Activated CD4-positive, CD25-positive, alpha-beta regulatory T cell treated with anti-CD3 and anti-CD28 coated beads, Interleukin-2, amount 50 U/mL, for 24 hours (primary cell): Measurements from ENCODE around the gene ELMO1.
A peak's percentile ranks its signal among the peaks of the same experiment; 100 is the strongest.

Experiments
- ATAC-seq, 2 donors: fragments of 150-1000 bp; cut with Tn5 transposase; one replicate each; pipeline ENCODE4 v1.10.0; 2021; ENCODE audit warnings: mild to moderate bottlenecking in 1 of 2, moderate library complexity in 1 of 2

Gene ELMO1

GRCh38 chr7:37430171-37430570 lies 18.5 kb downstream of the ELMO1 start:
- no peak for ATAC-seq

- ATAC-seq = no peak
Measured at GRCh38 chr7:37429435-37429791, 19.3 kb downstream of the ELMO1 start.

DNA sequence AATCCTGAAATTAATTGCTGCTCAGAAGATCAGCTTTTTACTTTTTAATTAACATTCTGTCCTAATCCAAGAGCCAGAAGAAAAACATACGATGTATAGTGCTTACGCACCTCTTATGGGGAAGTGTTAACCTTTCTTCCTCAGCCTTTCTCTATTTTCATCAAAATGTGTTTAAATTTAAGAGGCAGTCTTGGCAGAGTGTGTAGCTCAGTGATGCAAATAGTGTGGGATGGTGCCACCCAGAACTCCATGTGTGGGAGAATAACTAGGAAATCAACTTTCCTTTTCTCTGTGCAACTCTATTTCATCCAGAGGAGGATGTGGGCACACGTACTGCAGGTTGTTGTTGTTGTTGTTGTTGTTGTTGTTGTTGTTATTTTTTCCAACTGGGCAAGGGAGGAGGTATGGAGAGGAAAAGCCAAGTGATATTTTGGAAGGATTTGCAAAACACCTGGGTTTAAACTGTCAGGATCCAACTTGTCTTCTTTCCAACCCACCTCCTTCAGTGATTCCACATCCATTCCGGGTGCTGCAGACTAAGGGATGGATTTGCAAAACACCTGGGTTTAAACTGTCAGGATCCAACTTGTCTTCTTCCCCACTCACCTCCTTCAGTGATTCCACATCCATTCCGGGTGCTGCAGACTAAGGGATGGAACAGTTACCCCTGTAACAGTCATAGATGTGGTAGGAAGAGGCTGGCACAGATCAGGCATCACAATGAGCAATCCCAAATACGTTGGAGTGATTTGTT lies 19.8 kb downstream of the ELMO1 start:
- no peak for ATAC-seq

DNA sequence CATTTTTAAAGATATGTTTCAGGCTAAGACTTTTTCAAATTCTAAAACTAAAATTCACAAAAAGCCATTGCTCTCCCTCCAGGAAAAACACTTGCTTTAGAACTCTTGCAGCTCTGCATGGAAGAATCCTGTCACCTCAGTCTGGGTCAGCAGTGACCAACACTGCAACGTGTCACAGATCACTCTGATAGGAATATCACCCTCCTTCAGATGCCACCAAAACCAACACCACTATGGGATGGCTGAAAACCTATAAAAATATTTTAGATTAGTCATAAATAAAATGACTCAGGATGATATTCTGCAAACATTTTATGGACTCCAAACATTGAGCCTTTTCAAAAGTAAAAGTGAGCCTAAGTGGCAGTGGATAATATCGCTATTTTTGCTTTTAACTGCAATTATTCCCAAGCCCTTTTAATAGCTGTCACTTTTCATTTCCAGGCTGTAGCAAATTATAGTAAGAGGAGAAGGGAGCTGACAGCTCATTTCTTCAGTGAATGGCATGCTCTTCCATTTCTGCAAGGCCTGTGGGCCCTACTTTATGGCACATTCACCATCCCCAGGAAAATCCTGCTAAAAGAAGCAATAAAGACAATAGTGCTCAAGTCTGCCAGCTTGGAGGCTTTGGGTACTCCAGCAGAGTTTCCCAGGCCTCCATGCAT lies 21.3 kb downstream of the ELMO1 start:
- ATAC-seq = no peak

GRCh38 chr7:37425498-37425897 lies 23.2 kb downstream of the ELMO1 start:
- ATAC-seq = no peak

GRCh38 chr7:37424995-37425394 lies 23.7 kb downstream of the ELMO1 start:
- ATAC-seq = no peak

DNA sequence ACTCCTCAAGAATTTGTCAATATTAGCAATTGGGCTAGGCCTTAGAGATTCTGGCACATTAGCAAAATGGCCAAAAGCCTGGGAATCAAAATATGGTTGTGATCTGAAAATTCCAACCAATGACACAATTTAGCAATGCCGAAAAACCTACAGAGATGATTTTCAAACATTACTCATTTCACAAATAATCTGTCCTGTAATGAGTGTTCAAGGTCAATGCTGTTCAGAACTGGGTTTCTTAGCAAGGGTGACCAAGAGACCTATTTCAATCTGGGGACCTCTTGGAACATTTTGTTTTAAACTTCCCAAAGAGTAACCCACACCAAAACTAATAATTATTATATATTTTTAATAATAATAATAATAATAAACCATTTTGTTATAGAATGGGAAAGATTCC lies 24.1 kb downstream of the ELMO1 start:
- no peak for ATAC-seq

GRCh38 chr7:37421861-37422500 lies 26.7 kb downstream of the ELMO1 start:
- no peak for ATAC-seq

DNA sequence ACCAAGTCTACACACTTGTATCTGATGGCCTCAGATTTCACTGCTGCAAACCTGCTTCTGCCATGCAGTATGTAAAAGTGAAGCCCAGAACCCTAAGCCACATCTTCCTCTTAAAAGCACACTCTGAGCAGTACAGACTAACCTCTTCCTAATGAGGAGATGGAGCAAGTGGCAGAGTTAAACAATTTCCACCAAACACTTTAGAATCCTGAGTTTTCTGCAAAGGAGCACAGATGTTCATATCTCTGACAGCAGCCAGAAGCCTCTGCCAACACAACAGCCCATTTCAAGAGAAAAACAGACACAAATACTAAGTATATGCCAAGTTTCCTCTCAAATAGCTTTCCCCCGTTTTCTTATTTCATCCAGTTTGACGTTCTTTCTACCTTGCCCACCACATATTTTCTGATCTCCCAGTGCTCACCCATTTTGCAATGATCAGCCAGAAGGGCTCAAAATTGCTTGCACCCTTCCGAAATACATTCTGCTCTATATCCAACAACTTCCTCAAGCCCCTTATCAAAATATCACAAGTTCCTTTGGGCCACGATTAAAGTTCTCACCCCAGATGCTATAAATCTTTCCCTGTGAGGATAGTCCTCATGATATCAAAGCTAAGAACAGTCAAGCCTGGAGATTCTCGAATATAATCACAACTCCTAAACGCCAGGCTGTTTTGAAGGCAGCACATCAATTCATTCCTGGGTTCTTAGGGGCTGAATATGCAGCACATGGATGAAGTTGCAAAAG lies 27.5 kb downstream of the ELMO1 start:
- no peak for ATAC-seq

DNA sequence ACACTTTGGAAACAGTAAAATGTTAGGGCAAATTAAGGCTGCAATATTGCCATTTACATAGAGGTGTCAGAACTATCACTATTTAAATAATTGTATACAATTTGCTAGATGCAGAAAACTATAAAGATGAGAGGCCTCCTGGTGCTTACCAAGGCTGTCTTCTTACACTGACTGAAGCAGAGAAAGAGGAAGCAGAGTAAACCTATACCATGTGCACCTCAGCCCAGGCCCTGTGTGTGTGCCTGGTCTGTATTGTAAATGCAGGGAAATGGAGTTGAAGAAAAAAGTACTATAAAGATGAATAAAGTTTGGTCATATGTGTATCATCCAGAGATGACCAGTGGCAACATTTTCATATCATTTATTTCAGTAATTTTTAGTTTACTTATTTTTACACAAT lies 29.2 kb downstream of the ELMO1 start:
- ATAC-seq = no peak

DNA sequence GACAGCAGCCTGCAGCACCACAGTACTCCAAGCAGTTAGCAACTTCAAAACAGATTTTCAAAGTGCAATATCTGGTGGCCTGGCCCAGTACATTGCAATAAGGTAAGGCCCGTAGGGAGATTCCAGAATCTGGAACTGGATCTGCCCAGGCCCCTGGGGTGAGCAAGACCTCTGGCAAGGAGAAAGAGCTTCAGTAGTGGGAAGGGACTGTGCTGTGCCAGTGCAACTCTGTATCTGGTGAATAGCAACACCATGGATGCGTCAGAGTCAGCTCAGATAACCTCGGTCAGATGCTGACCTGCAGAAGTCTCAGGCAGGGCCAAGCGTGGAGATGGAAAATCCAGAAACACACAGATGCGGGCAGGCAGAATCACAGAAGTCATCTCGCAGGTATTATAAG lies 30.3 kb downstream of the ELMO1 start:
- no peak for ATAC-seq

GRCh38 chr7:37417107-37417474 lies 31.6 kb downstream of the ELMO1 start:
- no peak for ATAC-seq

DNA sequence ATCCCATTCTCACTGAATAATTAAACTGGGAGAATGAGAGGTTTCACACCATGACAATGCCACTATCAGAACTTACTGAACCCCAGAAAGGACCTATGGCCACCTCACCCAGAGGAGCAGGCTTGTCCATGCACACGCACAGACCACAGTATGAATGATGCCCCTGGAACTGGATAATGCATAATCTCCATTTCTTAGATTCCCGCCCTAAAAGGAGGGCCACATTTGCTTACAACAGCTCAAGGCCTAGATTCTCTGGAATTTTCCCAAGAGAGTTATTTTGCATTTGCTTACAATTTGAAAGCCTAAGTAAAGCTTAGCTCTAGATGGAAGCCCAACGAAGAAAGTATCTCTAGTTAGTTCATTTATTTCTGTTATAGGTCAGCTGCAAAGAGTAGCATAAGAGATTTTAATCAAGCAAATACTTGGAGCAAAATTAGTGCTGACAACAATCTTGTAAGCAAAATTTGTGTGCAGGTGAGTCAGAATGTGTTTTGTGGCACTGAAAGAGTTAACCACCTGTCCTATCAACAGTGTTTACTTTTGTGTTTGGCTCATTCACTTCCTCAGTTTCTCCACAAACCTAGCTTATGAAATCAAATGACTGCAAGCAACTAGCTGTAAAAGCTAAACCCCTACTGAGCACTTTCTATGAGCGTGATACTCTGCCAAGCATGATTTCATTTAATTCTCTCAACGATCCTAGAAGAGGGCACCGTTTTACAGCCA lies 32.1 kb downstream of the ELMO1 start:
- ATAC-seq = no peak

DNA sequence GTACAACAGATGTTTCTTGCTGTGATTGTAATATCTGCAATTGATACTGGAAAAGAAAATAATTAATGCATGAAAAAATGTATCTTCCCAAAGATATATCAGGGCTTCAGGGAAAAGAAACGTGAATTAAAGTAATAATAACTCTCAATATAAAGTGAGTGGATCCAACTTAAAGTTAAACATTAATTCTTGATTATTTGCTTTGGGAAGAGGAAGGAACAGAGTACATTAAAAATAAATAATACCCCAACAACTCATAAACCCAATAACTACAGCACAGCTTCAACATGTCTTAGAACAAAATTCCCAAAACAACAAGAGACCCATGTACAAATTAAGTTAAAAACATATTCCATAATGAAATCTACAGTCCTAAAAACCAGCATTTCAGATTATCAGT lies 33.0 kb downstream of the ELMO1 start:
- no peak for ATAC-seq

DNA sequence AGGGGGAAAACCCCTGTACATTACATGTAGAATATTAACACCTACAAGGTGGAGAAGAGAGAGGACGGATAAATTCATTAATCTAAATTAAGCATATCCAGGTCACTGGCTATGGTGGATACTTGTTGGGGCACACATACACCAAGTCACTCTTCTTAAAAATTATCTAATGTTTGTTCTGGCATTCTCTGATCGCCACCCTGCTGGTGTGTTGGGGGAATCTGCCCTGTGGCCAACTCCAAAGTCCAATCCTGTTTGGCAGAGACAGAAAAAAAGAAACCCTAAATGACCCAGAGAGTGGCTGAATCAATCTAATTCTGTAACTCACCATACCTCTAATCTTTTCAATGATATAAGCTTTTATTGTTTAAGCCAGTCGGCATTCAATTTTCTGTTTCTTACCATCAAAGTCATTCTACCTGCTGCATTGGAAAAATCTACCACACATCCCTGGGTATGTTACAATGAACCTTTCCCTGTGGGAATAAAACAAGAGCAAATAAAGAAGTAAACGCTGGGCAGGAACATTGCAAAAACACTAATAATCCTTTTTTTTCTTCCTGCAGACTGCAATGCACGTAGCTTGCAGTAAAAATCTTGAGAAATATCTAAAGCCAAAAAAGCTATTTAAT lies 34.2 kb downstream of the ELMO1 start:
- no peak for ATAC-seq

DNA sequence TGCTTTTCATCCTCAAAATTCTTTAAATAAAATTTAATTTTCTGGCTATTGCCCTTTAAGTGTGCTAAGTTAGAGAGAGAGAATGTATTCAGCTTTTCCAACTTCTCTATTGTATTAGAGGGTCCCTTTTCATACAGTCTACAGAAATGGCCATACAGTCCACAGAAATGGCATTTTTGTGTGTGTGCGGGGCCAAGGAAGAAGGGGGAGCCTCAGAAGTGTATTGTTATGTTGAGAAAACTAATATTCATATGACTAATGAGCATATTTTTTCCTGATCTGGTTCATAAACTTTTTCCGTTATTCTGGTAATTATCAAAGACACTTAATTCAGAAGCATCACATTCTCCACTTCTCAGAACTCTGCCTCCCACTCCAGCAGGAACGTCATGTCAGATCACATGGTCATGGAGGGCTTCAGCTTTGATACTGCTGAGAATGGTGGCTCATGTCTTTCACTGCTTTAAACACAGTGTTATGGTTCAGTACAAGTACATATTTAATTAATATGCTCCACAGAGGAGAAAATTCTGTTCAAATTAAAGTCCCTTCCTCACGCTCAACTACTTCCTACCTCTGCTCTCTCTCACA lies 37.1 kb downstream of the ELMO1 start:
- peak; percentile 73 to 76 for ATAC-seq

DNA sequence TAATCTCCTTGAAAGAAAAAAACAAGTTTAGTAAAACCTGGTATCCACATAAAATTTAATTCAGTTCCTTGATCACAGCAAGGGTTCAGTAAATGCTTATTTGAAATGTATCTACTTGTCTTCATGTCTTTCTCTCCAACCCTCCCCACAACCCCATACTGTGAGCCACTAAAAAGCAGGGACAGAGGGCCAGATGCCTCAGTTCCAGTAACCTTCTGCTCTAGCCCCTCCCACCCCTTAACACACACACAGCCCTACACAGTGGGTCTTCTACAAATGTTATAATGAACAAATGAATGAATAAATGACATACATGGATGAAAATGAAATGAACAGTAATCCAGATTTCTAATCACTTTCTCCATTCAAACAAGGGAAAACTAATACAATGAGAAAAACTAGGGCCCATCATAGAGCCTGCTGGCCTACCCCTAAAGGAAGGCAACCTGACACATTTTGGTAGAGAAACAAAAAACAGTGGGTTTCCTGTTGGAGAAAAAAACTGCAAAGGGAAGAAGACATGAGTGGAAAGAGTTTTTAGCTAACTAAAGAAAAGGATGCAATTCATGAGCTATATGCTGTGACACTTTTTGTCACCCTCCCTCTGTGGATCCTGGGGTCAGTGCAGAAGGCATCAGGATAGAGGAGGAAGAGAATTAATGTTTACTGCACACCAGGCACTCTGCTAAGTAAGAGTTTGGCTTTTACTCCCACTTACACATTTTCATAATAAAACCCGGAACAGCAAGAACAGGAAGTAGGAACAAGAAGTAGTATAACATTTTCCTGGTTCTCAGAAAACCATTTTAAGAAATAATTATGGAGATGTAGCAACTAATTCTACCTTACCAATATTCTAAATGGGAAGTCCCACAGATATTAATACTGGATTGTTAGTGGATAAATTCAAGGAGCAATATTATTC lies 38.1 kb downstream of the ELMO1 start:
- ATAC-seq = no peak

DNA sequence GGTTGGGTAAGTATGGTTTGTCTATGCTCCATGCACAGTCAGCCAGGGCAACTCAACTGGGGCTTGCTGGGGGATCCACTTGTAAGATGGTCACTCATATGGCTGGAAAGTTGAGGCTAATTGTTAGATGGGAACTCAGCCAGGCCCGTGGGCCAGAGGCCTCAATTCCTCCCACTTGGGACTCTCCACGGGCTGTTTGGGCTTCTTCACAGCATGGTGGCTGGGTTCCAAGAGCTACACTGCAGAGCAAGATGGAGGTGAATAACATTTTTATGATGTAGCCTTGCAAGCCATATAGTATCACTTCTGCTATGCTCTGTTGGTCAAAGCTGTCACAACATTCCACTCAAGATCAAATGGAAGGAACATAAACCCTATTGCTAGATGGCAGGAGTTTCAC lies 39.2 kb downstream of the ELMO1 start:
- no peak for ATAC-seq

DNA sequence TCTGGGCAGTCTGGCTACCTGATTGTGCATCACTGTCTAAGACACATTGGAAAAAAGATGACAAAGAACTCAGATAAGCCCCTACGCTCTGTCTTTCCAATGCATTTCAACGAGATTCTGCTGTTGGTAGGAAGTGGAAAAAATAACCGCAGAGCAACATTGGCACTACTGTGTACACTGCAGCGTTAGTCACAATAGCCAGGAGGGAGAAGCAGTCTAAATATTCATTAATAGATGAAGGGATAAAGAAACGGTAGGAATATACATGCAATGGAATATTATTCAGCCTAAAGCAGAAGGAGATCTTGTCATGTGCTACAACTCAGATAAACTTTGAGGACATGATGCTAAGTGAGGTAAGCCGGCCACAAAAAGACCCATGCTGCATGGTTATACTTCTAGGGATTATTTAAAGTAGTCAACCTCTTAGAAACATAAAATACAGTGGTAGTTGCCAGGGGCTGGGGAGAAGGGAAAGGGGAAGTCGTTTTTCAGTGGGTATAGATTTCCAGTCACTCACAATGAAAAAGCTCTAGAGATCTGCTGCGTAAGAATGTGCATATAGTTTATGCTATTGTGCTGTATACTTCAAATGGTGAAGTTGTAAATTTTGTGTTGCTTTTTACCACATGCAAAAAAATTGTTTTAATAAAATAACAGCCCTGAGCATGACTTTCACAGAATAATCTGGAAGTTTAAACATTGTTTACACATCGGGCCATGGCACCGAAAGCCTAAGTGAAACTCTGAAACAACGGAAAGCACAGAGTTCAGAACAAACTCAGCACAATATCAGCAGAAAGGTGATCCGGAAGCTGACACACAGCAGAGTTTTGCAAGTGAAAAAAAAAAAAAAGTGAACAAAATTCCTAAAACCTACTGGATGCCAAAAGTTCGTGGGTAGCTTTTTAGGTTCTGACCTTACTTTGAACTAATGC lies 40.1 kb downstream of the ELMO1 start:
- peak; percentile 39 to 55 for ATAC-seq
